ENCODE data around the gene TEPSIN.

The TEPSIN gene

GRCh38 chr17:81267390-81268067 is 28.7 kb upstream of the TEPSIN start:
- DNase-seq (ENCODE audit: low spot score), result no peak

- no peak for DNase-seq (ENCODE audit: low spot score)
These were observed 26.7 kb upstream of the TEPSIN start for GRCh38 chr17:81265576-81265975.

DNA sequence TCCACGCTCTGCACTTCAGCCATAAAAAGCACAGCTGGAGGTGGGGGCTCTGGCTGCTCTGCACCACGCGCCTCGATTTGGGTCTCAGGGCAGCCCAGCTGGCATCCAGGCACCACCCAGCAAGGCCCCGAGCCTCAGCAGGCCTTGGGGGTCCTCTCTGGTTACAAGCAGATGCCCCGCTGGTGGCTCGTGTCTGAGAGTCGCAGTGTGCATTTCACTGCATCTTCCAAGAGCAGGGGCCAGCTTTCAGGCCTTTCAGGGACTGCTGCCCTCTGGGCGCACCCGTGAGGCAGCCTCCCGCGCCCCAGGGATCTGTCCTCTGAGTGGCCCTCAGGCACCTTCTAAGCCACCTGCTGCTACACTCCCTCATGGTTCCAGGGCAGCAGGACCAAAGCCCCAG is 25.8 kb upstream of the TEPSIN start:
- no peak for DNase-seq (ENCODE audit: low spot score)

DNA sequence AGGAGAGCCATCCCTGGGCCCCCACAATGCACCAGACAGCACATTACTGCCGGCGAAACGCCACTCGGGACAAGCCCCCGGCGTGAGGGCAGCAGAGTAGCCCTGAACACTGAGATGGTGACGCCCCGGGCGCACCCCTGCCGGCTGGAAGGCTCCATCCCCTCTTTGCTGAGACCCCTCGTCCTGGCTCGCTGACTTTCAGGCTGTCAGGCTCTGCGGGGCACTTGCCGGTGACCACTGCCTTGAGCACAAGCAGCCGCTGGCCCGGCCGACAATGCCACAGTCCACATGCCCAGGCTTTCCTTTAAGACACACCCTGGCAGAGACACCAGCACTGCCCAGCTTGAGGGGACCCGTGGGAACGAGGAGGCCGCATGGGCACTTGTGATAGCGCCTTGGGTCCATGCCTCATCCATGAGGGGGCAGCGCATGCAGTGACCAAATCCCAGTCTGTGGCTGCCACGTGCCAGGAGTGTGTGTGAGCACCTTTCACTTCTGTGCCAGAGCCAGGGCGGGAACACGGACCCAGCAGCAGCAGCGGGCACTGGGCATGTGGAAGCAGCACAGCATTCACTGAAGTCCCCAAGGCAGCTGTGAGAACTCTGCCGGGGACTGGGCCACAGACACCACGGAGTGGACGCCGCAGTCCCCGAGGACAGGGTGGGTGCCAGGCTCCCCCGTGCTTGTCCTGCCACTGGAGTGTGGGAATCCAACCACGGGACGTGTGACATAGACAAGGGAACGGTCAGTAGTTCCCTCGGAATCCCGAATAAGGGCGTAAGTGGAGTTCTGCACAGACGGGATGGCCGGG is 24.7 kb upstream of the TEPSIN start:
- no peak for DNase-seq (ENCODE audit: low spot score)

GRCh38 chr17:81261582-81262336 is 22.9 kb upstream of the TEPSIN start:
- no peak for DNase-seq (ENCODE audit: low spot score)

- DNase-seq (ENCODE audit: low spot score), result no peak
These were observed 22.2 kb upstream of the TEPSIN start for GRCh38 chr17:81261096-81261495.

DNA sequence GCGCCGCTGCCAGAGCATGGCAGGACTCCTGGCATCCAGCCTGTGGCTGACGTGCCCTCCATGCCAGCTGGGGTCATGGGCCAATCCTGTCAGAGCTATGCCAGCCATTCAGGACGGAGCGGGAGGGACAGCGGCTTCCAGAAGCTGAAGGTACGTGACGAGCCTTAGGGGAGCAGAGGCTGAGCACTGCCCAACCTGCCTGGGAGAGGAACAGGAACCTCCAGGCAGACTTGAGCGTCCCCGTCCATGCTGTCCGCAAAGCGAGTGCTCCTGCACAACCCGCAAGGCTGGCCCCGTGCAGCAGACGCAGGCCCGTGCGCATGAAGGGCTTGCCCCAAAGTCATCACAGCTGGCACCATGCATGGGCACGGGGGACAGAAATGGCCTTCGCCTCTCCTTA is 21.8 kb upstream of the TEPSIN start:
- no peak for DNase-seq (ENCODE audit: low spot score)

DNA sequence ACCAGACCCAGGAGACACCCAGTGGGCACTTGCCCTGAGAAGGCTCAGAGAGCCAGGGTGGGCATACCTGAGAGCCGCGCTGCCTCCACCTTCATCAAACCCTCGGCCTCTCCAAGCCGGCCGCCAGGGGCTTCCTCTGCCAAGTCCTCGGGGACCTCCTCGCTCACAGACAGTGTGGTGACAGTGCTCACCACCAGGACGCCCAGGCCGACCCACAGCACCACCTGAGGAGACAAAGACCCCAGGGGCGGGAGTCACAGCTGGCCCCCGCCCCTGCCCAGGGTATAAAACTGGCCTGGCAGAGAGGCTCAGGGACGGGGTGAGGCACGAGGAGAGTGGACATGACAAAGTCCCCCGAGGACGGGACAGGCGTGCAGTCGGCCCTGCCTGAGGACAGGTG is 21.3 kb upstream of the TEPSIN start:
- no peak for DNase-seq (ENCODE audit: low spot score)

DNA sequence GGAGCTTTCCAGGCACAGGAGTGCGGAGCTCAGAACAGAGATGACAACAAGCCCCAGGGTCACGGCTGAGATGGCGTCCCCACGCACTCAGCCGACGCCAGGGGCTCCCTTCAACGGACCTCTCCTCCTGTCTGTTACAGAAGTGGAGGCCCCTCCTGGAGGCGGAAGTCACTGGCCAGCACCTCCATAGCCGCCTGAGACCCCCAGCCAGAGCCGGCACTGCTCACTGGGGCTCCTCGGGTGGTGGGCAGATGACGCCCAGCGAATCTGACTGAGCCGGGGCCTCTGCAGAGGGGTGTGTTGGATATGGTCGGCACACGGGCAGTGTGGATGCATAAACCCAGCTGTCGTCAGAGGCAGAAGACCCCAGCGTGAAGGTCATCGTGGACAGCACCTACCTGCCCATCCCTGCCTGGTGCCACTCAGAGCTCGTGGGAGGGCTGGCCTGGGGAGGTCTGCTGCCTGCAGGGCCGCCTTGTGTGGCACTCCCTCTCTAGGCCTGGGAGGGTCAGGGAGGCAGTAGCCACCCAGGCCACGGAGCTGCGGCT is 20.3 kb upstream of the TEPSIN start:
- DNase-seq (ENCODE audit: low spot score), result no peak

GRCh38 chr17:81258292-81258691 is 19.4 kb upstream of the TEPSIN start:
- DNase-seq (ENCODE audit: low spot score), result no peak

GRCh38 chr17:81257533-81257932 is 18.7 kb upstream of the TEPSIN start:
- no peak for DNase-seq (ENCODE audit: low spot score)

GRCh38 chr17:81256616-81257015 is 17.8 kb upstream of the TEPSIN start:
- no peak for DNase-seq (ENCODE audit: low spot score)

DNA sequence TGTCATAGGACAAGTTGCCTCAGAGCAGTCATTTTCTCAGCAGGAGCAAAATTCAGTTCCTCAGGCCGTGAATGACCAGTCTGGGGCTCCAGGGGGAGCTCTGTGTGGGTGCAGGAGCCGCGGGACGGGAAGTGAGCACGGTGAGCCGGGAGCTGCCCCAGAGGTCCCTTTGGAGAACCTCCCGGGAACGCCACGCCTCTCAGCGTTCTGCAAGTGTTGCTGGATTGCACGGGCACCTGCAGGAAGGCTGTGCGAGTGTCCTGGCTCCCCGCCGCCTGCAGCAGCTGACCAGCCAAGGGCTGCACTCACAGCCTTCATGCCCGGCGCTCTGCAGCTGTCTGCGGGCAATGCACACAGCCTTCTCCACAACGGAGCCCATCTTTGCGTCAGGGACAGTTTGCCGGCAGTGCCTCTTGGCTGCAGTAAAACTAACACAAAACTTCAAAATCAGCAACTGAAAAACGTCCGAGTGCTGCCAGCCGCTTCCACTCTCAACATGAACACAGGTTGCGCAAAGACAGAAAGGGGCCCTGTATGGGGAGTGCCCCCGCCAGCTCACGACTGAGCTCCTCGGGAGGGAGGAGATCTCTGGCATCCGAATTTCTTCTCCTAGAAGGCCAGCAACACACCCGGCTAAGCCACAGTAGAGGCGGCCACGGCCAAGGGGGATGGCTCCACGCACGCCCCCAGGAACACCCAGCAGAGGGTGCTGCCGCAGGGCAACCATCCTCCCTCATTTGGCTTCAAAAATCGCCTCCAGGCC is 16.3 kb upstream of the TEPSIN start:
- peak; percentile 71 for DNase-seq (ENCODE audit: low spot score)

- DNase-seq (ENCODE audit: low spot score), result peak; percentile 73
These were observed 14.7 kb upstream of the TEPSIN start for GRCh38 chr17:81253358-81254131.

DNA sequence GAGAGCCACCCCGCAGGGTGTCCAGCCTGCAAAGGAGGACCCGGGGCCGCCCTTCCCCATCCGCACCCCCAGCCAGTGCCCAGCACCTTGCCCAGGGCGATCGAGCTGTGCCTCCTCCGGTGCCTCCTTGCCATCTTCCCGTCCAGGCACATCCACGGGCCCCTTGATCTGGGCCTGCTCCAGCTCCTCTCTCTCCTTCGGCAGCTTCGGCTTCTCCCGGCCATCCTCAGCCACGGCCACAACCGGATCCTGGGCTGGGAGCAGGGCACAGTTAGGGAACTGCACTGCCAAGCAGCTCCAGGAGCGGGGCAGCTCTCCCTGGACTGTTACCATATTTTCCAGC is 14.1 kb upstream of the TEPSIN start:
- no peak for DNase-seq (ENCODE audit: low spot score)

- no peak for DNase-seq (ENCODE audit: low spot score)
These were observed 13.6 kb upstream of the TEPSIN start for GRCh38 chr17:81252326-81252986.

GRCh38 chr17:81251709-81252301 is 12.9 kb upstream of the TEPSIN start:
- DNase-seq (ENCODE audit: low spot score), result no peak

GRCh38 chr17:81251094-81251708 is 12.3 kb upstream of the TEPSIN start:
- no peak for DNase-seq (ENCODE audit: low spot score)

DNA sequence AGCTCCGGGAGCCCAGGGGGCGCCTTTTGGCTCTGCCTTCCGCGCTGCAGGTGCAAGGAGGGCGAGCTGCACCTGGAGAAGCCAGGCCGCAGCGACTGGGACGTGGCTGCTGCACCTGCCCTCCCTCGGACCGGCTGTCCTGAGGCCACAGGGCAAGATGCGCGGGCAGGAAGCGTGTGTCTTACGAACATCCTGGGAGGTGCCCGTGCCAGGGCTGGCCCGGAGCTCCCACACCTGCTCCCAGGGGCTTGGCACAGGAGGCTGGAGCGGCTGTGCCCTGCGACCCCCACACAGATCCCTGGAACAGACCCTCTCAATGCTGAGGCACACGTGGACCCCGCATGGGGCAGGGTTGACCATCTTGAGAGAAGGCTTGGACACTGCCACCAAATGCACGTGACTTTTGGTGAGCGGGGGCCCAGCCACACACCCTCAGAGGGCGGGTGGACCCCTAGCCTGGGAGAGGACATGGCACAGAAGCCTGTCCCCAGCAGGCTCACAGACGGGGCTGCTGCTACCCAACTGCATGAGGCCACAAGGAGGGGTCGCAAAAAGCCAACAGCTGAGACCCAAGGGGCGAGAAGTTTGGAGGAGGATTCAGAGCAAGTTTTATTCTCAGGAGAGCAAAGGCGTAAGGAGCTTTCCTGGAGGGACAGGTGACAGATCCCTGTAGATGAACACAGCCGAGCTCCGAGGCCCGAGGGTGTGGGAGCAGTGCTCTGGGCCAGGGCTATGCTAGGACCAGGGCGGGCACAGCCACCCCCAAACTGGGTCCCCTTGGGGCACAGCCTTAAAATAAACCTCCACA is 11.6 kb upstream of the TEPSIN start:
- no peak for DNase-seq (ENCODE audit: low spot score)

All from HuH-7.5 (cell line).